Neuronal stem cell (in vitro differentiated cells): ENCODE data around the gene STEAP1B.
"Not testable (repeated sequence)": the region's sequence is repeated elsewhere in the genome, so short reads cannot be mapped to it uniquely, and the experiment has no call there.

Source experiments
- DNase-seq: peaks from one replicate; pipeline ENCODE4 v3.0.0-alpha.2; 2013; ENCODE audit warnings: low spot score
- H2AFZ ChIP-seq: one replicate; pipeline ENCODE4 v1.6.1; 2013; ENCODE audit warnings: mild to moderate bottlenecking, low read length, inconsistent platforms
- H2AK5ac ChIP-seq: 2 replicates; pipeline ENCODE4 v1.6.1; 2013; ENCODE audit warnings: low read depth, mild to moderate bottlenecking, inconsistent platforms, low read length, moderate library complexity, mixed read lengths
- H2BK120ac ChIP-seq: 2 replicates; pipeline ENCODE4 v1.6.1; 2013; ENCODE audit warnings: low read depth, mild to moderate bottlenecking, inconsistent platforms, low read length, moderate library complexity, mixed read lengths
- H2BK12ac ChIP-seq: one replicate; pipeline ENCODE4 v1.6.1; 2013; ENCODE audit warnings: low read length, inconsistent platforms
- H2BK15ac ChIP-seq: 2 replicates; pipeline ENCODE4 v1.6.1; 2013; ENCODE audit warnings: mild to moderate bottlenecking, low read length, inconsistent platforms, mixed read lengths
- H2BK5ac ChIP-seq: one replicate; pipeline ENCODE4 v1.6.1; 2013; ENCODE audit warnings: inconsistent platforms, mild to moderate bottlenecking, low read length, moderate library complexity
- H3K14ac ChIP-seq: one replicate; pipeline ENCODE4 v1.6.1; 2013; ENCODE audit warnings: low read length, inconsistent platforms
- H3K18ac ChIP-seq: 2 replicates; pipeline ENCODE4 v1.6.1; 2013; ENCODE audit warnings: low read length, inconsistent platforms
- H3K23ac ChIP-seq: 2 replicates; pipeline ENCODE4 v1.6.1; 2013; ENCODE audit warnings: low read depth, mild to moderate bottlenecking, mixed read lengths, low read length, inconsistent platforms; ENCODE audit not compliant: poor library complexity
- H3K27ac ChIP-seq: replicated peaks from 3 replicates; pipeline ENCODE4 v1.5.1; 2013; ENCODE audit warnings: low read length, inconsistent platforms
- H3K27me3 ChIP-seq, 3 experiments: 2 replicates each; pipeline ENCODE4 v1.6.1; 2013; ENCODE audit warnings: low read length in 3 of 3, mild to moderate bottlenecking in 2 of 3, inconsistent platforms in 1 of 3, low read depth in 1 of 3, mixed read lengths in 1 of 3, moderate library complexity in 1 of 3; ENCODE audit not compliant: control insufficient read depth in 3 of 3, insufficient read depth in 3 of 3
- H3K36me3 ChIP-seq, 2 donors: replicated peaks in 1 of 2; 2 replicates each; pipeline ENCODE4 v1.6.1; 2013; ENCODE audit warnings: low read length in 2 of 2; ENCODE audit not compliant: control insufficient read depth in 2 of 2, insufficient read depth in 2 of 2
- H3K4ac ChIP-seq: 2 replicates; pipeline ENCODE4 v1.6.1; 2013; ENCODE audit warnings: inconsistent platforms, mild to moderate bottlenecking, low read length, moderate library complexity
- H3K4me1 ChIP-seq, 2 donors: 1 replicate in 1 of 2; 2 replicates in 1 of 2; pipeline ENCODE4 v1.6.1; 2013; ENCODE audit warnings: low read length in 2 of 2, low read depth in 1 of 2; ENCODE audit not compliant: control insufficient read depth in 2 of 2, insufficient read depth in 1 of 2
- H3K4me2 ChIP-seq: one replicate; pipeline ENCODE4 v1.6.1; 2013; ENCODE audit warnings: mild to moderate bottlenecking, low read length, inconsistent platforms; ENCODE audit not compliant: insufficient read depth, poor library complexity, severe bottlenecking
- H3K4me3 ChIP-seq, 2 donors: 2 replicates each; pipeline ENCODE4 v1.5.1; 2013; ENCODE audit warnings: low read length in 2 of 2, mild to moderate bottlenecking in 2 of 2, inconsistent platforms in 1 of 2, moderate library complexity in 1 of 2
- H3K79me1 ChIP-seq: one replicate; pipeline ENCODE4 v1.6.1; 2013; ENCODE audit warnings: low read depth, mild to moderate bottlenecking, inconsistent platforms, low read length, moderate library complexity
- H3K9ac ChIP-seq: one replicate; pipeline ENCODE4 v1.6.1; 2013; ENCODE audit warnings: mild to moderate bottlenecking, low read depth, low read length, inconsistent platforms; ENCODE audit not compliant: poor library complexity
- H3K9me3 ChIP-seq, 2 donors: replicated peaks in 1 of 2; 2 replicates each; pipeline versions ENCODE3 to v1.6.1; 2013; ENCODE audit warnings: low read length in 2 of 2, mild to moderate bottlenecking in 2 of 2, inconsistent platforms in 1 of 2, low read depth in 1 of 2, mixed read lengths in 1 of 2, moderate library complexity in 1 of 2; ENCODE audit not compliant: control insufficient read depth in 2 of 2, insufficient read depth in 1 of 2
- H4K8ac ChIP-seq: one replicate; pipeline ENCODE4 v1.6.1; 2013; ENCODE audit warnings: low read depth, mild to moderate bottlenecking, inconsistent platforms, low read length, moderate library complexity
- H4K91ac ChIP-seq: one replicate; pipeline ENCODE4 v1.6.1; 2013; ENCODE audit warnings: low read length, low read depth, mild to moderate bottlenecking, inconsistent platforms; ENCODE audit not compliant: poor library complexity
- WGBS, 2 donors: extraction: QIAGEN DNeasy Blood & Tissue Kit; methylation state at CpG; one replicate each; pipeline ENCODE4 v1.1.7; 2013; ENCODE audit warnings: missing lambda C conversion rate in 2 of 2, mixed read lengths in 1 of 2; ENCODE audit not compliant: insufficient read length in 2 of 2, insufficient replicate concordance in 1 of 2; ENCODE audit errors: extremely low coverage in 2 of 2; 5-methylcytosine and 5-hydroxymethylcytosine counted together

STEAP1B gene

GRCh38 chr7:22433165-22433700 is 66.8 kb downstream of the STEAP1B start:
- not testable (repeated sequence) for H2AFZ ChIP-seq, H4K91ac ChIP-seq, H3K9me3 ChIP-seq, H2BK5ac ChIP-seq, H2BK12ac ChIP-seq, H2AK5ac ChIP-seq, H3K4ac ChIP-seq, DNase-seq, H3K18ac ChIP-seq, H3K14ac ChIP-seq, H3K4me3 ChIP-seq, H2BK120ac ChIP-seq, H2BK15ac ChIP-seq, H3K23ac ChIP-seq, H3K4me2 ChIP-seq, H4K8ac ChIP-seq, H3K36me3 ChIP-seq, H3K27me3 ChIP-seq, H3K9ac ChIP-seq, H3K79me1 ChIP-seq
- Histone ChIP-seq H3K27ac (peak overlapping the region; percentile 53), H3K4me1 (peaks cover 0 to 13% of the 10 kb centered on the region in 2 donors)
- no CpG with 5 or more reads among the region's 2 CpGs for WGBS, 2 donors

- no peak overlapping the region for H2BK12ac ChIP-seq
- H3K14ac ChIP-seq = no peak overlapping the region
- H2BK15ac ChIP-seq = no peak overlapping the region
- H3K4me2 ChIP-seq = no peak overlapping the region
- H2BK120ac ChIP-seq = no peak overlapping the region
- WGBS, 2 donors = no CpG with 5 or more reads among the region's 3 CpGs
- H3K23ac ChIP-seq = no peak overlapping the region
- H2BK5ac ChIP-seq = no peak overlapping the region
- no peak for DNase-seq
- H3K18ac ChIP-seq = no peak overlapping the region
- H3K79me1 ChIP-seq = no peaks in the 10 kb centered on the region
- no peak overlapping the region for H2AK5ac ChIP-seq
- H3K4me1 ChIP-seq = peaks cover 0 to 13% of the 10 kb centered on the region in 2 donors
- no peak overlapping the region for H4K91ac ChIP-seq
- no peak overlapping the region for H3K27ac ChIP-seq
- H3K9me3 ChIP-seq = peaks cover 0 to 1% of the 10 kb centered on the region in 2 donors
- no peak overlapping the region for H3K4me3 ChIP-seq
- no peak overlapping the region for H2AFZ ChIP-seq
- no peak overlapping the region for H4K8ac ChIP-seq
- no peak overlapping the region for H3K9ac ChIP-seq
- no peak overlapping the region for H3K4ac ChIP-seq
- no peaks in the 10 kb centered on the region for H3K36me3 ChIP-seq
- no peaks in the 10 kb centered on the region for H3K27me3 ChIP-seq
Measured at GRCh38 chr7:22432203-22432718, 67.7 kb downstream of the STEAP1B start.

DNA sequence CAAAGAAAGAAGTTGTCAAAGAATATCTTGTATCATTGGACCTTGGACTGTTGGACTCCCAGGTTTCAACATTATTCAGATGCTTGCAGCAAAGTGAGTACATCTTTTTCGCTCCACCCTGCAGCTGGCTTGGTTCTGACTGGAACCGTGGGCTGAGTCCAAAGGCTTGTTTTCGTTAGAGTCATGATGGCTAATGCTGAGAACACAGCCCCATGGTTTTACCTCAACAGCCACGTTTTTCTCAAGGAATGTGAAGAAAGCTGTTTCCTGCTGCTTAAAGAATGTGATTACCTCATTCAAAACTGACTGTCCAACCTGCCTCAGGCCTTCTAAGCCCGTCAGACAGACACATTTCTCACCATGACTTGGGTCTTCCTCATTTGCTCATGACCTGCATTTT is 69.5 kb downstream of the STEAP1B start:
- H2AK5ac ChIP-seq = no peak overlapping the region
- H2BK12ac ChIP-seq = no peak overlapping the region
- no peak overlapping the region for H2AFZ ChIP-seq
- no peak overlapping the region for H4K91ac ChIP-seq
- H3K23ac ChIP-seq = no peak overlapping the region
- H3K36me3 ChIP-seq = no peaks in the 10 kb centered on the region
- H3K4me3 ChIP-seq = no peak overlapping the region
- no peak overlapping the region for H3K9ac ChIP-seq
- H3K27me3 ChIP-seq = no peaks in the 10 kb centered on the region
- WGBS, 2 donors = no CpG with 5 or more reads among the region's 5 CpGs
- H3K14ac ChIP-seq = no peak overlapping the region
- H3K9me3 ChIP-seq = no peaks in the 10 kb centered on the region
- H3K18ac ChIP-seq = no peak overlapping the region
- H3K79me1 ChIP-seq = no peaks in the 10 kb centered on the region
- no peak overlapping the region for H2BK15ac ChIP-seq
- H3K4me1 ChIP-seq = peaks cover 0 to 12% of the 10 kb centered on the region in 2 donors
- no peak for DNase-seq
- no peak overlapping the region for H3K4ac ChIP-seq
- H2BK5ac ChIP-seq = no peak overlapping the region
- H3K27ac ChIP-seq = no peak overlapping the region
- H3K4me2 ChIP-seq = no peak overlapping the region
- H4K8ac ChIP-seq = no peak overlapping the region
- H2BK120ac ChIP-seq = no peak overlapping the region

GRCh38 chr7:22429386-22429785 is 70.6 kb downstream of the STEAP1B start:
- H3K4me2 ChIP-seq = no peak overlapping the region
- no peak overlapping the region for H2AK5ac ChIP-seq
- H3K27me3 ChIP-seq = no peaks in the 10 kb centered on the region
- H3K27ac ChIP-seq = no peak overlapping the region
- no peak overlapping the region for H3K4me3 ChIP-seq
- H3K4me1 ChIP-seq = peaks cover 0 to 12% of the 10 kb centered on the region in 2 donors
- no peak overlapping the region for H4K91ac ChIP-seq
- H2BK12ac ChIP-seq = no peak overlapping the region
- no peaks in the 10 kb centered on the region for H3K79me1 ChIP-seq
- WGBS, 2 donors = no CpG with 5 or more reads among the region's 2 CpGs
- H2BK120ac ChIP-seq = no peak overlapping the region
- H3K4ac ChIP-seq = no peak overlapping the region
- DNase-seq = no peak
- no peak overlapping the region for H3K14ac ChIP-seq
- no peak overlapping the region for H3K23ac ChIP-seq
- H2AFZ ChIP-seq = no peak overlapping the region
- H3K18ac ChIP-seq = no peak overlapping the region
- no peaks in the 10 kb centered on the region for H3K36me3 ChIP-seq
- H2BK5ac ChIP-seq = no peak overlapping the region
- no peak overlapping the region for H2BK15ac ChIP-seq
- H3K9me3 ChIP-seq = no peaks in the 10 kb centered on the region
- no peak overlapping the region for H4K8ac ChIP-seq
- no peak overlapping the region for H3K9ac ChIP-seq
